GDM1 (cell line): ENCODE measurements around the gene RSU1.
"Not testable (repeated sequence)": the region's sequence is repeated elsewhere in the genome, so short reads cannot be mapped to it uniquely, and the experiment has no call there.

Experiments
- DNase-seq: peaks from one replicate; lab custom pipeline; 2025; lab: John Stamatoyannopoulos, UW

RSU1 gene

DNA sequence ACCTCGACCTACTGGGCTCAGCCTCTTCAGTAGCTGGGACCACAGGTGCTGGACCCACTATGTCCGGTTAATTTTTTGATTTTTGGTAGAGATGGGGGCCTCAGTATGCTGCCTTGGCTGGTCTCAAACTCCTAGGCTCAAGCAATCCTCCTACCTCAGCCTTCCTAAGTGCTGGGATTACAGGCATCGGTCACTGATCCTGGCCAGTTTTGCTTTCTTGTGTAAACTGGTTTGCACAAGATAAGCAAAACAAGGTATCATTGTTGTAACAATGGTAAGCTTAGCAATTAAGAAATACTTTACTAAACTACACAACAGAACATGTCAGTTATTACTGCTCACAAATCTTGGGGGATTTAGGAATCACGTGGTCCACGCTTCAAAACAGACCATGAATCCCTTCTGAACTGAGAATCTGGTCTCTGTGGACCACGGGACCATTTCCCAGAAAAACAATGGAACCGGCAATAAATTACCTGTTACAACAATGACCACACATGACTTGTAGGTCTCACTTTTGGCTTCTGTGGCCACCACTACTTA, 36.8 kb downstream of the RSU1 start:
- no peak for DNase-seq

DNA sequence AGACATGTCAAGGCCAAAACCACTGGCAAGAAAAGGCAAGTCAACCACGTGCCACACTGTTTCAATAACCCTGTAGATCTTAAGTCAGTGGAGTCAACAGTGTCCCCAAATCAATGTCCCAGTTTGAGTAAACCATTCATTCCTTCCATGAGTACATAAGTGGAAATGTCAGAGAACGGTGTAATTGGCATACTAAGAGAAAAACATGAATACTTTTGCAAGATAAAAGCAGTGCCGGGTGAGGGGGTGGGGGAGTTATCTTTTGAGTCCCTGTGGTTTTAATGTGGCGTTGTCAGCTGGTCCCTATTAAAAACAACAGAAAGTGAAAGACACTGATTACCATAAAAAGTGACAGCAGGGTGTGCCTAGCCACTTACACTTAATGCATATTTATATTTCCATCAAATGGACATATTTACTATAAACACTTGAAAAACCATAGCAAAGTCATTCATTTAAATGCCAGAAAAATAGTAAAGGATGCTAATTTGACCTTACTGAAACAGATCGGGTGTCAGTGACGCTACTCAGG, 37.8 kb downstream of the RSU1 start:
- no peak for DNase-seq

DNA sequence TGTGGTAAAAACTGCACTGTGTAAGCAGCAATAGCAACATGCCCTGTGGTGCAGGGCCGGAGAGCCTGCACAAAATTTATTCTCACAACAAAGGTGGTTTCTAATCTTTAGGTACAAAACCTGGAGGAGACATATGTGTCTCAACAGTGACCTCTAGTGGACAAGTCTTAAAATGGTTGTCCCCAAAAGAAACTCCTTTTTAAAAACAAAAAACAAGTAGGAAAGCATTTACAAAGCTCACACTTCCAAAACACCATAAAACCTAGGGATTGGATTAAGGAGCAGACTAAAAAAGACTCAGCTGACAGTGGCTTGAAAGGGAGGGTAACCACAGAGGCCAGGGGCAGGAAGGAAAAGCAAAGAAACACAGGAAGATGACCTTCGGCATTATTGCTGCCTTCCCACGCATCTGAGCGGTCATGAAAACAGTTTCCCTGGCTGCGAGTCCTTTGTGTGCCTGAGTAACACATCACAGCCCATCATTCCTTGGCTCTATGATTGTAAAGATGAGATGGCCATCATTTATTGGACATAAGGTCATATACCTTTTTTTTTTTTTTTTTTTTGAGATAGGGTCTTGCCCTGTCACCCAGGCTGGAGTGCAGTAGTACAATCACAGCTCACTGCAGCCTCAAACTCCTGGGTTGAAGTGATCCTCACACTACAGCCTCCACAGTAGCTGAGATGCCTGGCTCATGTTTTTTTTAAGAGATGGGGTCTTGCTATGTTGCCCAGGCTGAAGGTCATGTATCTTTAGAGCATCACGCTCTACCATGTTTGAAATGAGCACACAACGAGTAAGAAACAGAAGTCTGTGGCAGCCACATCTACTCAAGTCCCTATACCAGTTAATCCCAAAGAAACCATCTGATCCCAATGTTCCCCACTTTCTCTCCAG, 39.5 kb downstream of the RSU1 start:
- DNase-seq = no peak

DNA sequence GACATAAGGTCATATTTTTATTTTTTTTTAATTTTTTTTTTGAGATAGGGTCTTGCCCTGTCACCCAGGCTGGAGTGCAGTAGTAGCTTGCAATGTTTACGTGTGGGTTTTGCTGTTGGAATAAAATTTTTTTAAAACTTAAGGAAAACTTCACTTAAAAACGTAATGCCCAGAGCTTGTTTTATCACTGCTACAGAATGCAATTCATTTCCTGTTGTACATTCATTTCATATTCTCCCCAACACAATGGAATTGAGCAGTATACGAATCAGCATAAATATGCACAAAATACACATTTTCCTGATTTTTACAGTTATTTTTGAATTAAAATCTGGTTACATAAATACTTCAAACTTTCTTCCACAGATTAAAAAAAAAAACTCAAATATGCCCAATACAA, 40.3 kb downstream of the RSU1 start:
- no peak for DNase-seq

DNA sequence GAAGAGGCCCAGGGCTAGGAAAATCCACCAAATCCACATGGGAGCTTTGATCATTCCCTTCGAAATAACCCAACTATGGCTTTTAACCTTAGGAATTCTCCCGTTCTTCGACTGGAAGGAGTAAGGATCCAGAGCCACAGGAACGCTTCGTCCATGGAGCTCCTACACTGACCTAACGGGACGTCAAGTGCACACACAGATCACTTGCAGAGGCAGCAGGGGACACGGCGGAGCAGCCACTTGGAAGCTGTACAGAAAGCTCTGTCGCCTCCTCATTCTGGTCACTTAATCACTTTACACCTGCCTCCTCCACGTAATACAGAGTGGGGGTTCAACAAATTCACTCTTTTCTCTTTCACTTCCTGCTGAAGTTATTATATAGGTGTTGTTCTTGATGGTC, 43.9 kb downstream of the RSU1 start:
- DNase-seq = no peak

DNA sequence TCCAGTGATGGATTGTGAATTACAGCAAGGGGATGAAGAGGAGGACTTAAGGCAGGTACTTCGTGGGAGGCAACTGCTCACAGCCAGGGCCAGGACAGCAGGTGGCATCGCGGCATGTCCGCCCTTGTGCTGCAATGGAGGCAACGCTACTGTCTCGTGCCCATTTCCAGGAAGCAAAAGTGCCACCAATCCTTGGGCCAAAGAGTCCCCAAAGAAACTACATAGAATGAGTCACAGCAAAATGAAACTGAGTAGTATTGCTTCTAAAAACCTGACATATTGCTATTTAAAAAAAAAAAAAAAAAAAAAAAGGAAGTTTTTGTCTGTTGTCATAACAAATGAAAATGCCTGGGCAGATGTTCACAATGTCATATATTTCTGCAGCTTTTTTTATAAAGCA, 46.6 kb downstream of the RSU1 start:
- no peak for DNase-seq

DNA sequence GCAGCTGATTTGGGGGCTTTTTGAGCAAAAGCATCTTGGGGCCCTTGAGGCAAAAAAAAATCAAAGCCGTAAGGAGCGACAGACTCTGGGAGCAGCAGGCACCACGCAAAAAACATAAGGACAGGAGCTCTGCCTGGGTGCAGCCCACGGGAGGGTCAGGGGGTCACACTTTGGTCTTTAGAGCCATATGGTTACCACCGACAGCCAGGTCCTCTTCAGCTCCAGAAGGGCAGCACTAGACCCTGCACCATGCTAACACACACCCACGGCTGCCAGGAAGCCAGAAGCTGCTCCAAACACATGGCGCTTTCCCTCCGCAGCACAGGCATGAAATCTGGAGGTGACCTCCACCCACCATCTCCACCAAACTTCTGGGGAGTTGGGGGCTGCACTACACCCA, 47.1 kb downstream of the RSU1 start:
- no peak for DNase-seq

DNA sequence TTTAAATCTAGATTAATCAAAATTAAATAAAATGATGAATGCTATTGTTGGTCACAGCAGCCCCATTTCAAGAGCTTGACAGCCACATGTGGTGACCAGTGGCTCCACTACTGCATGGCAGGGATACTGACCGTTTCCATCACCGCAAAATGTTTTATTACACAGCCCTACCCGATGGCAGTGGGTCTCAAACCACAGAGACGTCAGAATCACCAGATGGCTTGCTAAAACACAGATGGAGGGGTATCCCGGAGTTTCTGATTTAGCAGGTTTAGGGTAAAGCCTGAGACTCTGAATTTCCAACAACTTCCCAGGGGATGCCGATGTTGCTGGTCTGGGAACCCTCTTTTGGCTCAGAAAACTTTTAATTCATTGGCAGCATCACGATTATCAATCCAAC, 47.9 kb downstream of the RSU1 start:
- no peak for DNase-seq

DNA sequence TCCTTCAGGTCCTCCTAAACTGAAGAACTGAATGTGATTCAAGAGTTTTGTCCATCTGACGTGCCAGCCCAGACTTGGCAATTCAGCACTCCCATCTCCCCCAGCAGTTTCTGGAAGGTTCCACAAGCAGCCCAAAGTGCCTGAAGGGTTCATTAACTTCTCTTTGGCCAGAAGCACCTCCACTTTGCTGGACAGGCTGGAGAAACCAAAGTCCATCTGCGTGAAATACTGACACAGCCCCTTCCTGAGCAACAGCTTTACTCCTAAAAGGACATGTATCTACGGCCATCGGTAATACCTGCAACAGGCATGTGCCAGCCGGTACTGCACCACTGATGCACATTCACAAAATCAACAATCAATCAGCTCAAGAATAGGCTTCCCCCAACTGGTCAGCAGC, 48.5 kb downstream of the RSU1 start:
- no peak for DNase-seq

DNA sequence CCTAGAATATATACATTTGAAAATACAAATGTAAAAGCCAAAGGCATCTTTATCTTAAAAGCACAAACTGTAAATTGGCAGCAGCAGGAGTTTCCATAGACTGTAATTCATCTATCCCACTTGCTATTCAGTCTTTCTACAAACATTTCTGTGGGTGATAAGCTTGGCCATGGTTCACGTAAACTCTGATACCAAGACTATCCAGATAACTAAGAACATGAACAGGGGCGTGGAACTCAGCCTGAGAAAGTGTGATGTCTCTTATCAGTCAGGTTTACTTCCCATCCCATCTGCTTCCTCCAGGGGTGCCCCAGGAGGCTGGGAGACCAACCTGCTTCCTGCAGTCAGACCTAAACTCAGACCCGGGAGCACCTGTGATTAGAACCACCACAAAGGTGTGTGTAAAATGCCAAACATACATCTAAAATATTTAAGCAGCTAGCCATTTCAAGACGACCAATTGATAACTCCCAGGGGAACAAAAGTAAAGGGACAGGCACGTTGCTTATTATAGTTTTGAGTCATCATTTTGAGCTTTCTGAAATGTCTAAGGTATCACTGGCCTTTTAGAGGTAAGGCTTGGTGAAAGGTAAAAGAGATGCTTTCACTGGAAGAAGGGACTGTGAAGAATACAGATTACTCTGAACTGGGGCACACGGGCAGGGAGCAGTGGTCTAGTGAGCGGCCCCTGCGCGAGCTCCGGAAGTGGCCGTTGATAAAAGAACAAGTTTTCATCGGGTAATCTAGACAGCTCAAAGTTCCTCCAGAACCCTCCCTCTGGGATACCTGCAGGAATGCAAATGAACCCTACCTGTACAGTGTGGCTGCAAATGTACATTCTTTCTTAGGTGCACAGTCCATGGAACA, 51.5 kb downstream of the RSU1 start:
- DNase-seq = no peak

DNA sequence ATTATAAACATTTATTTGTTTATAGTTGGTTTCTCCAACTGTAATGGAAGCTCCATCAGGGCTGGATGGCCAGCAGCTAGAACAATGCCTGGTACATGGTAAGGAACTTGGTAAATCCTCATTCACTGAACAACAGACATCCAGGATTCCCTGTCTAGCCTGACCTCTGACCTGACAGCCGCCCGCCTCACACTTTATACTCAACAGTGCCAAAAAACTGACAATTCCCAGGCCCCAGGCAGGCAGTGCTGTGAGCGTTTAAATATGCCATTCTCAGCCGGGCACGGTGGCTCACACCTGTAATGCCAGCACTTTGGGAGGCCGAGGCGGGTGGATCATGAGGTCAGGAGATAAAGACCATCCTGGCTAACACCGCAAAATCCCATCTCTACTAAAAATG, 55.9 kb downstream of the RSU1 start:
- DNase-seq = no peak

DNA sequence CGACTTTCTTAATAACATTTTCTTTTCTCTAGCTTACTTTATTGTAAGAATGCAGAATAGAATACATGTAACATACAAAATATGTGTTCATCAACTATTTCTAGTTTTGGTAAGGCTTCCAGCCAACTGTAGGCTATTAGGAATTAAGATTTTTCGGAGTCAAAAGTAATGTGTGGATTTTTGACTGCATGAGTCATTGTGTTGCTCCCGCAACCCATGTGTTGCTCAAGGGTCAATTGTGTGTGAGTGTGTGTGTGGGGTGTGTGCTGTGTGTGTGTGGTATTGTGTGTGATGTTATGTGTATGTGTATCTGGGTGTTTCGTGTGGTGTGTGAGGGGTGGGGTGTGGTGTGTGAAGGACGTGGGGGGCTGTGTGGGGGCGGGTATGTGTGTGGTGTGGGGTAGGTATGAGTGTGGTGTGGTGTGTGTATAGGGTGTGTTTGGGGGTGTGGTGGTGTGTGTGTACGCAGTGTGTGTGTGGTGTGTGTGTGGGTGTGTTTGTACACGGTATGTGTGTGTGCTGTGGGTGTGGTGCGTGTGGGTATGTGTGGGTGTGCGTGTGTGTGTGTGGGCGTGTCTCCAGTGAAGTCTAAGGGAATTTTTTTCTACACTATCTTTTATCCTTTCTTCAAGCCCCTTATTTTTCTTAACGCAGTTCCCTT, 60.5 kb downstream of the RSU1 start:
- no peak for DNase-seq

DNA sequence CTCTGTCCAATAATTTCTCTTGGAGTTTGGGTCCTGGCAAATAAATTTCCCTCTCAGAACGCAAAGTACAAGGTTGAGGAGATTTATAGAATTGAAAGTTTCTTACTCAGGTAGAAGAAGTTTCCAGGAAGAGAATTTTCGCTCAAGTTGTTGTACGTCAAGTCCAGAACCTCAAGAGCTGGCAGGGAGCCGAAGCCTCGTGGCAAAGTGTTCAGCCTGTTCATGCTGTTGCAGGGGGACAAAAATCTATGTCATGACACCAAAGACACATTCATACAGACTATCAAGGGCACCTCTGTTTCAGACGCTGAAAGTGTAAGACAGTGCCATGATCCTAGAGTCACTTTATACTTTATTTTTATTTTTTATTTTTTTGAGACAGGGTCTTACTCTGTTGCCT, 62.5 kb downstream of the RSU1 start:
- no peak for DNase-seq

DNA sequence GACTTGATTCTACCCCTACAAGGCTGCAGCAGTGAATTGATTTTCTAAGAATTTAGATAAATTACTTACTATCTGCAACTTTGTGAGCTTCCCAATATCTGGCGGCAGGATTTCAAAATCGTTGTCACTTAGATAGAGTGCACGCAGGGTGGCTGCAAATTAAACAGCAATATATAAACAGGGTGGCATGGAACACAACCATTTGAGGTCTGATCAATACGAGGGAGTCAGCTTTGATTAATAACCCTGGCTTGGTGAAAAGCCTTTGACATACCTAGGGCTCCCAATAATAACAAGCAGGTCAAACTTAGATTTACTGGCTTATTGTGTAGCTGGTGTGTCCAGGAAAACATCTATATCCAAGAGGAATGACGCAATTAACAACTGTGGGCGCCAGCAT, 64.4 kb downstream of the RSU1 start:
- DNase-seq = not testable (repeated sequence)

DNA sequence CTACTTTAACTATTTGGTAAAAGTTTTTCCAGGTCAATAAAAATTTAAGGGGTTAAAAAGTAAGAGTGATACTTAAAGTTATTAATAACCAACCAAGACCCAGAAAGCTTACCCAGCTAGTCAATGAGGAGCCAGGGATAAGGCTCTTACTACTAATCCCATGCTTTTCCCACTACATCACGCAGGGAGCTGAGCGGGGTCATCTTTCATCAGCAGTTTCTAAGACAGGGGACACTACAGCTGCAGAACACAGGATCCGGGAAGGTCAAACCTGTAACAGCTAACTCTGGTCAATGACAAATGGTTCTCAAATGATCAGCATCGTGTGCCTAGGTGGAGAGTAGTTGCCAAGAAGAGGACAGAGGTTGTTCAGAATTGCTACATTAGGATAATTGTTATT, 65.1 kb downstream of the RSU1 start:
- no peak for DNase-seq

DNA sequence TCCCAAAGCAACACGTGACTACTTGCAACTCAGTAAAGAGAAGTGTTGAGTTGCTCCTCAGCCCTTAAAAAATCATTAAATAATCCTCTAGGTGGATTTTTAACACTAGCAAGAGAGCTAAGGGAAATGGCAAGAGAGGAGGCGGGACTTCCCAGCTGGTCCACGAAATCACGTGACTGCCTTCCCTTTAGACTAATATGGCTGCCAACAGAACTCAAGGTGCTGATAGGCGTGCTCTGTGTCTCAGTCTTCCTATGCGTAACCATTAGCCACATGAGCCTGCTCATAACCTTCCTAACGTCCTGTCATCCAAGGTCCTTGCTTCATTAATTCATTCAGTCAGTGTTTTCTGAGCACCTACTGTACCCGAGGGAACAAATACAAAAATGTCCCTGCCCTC, 66.0 kb downstream of the RSU1 start:
- no peak for DNase-seq

DNA sequence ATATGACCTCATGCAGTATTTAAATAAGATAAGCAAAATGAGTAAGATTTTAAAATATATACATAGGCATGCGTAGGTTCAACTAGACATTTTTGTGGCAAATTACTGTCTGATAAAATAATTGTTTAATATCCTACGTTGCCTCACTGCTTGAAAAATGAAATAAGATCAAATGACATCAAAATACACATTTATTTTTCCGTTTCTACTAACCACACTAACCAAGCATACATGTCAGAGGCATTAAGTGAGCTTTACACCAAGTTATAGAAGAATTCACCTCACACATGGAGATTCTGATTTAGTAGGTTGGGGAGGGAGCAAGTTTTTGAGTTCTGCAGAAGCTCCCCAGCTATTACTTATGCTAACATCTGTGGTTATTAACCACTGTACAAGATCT, 66.8 kb downstream of the RSU1 start:
- DNase-seq = no peak

DNA sequence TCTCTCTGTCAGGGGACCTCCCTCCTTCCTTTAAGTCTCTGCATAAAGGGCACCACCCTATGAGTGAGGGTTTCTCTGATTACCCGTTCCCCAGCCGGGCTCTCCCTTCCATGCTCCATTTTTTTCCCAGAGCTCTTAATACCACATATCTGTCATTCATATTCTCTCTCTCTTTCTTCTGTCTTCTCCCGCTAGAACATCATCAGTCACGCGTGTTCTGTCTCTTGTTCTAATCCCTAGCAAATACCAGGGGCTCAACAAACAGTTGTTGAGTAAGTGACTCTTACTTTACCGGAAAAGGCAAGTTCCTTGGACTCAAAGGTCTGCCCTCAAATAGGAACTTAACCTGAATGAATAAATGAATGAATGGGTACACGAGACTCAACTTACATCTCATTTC, 68.5 kb downstream of the RSU1 start:
- no peak for DNase-seq

DNA sequence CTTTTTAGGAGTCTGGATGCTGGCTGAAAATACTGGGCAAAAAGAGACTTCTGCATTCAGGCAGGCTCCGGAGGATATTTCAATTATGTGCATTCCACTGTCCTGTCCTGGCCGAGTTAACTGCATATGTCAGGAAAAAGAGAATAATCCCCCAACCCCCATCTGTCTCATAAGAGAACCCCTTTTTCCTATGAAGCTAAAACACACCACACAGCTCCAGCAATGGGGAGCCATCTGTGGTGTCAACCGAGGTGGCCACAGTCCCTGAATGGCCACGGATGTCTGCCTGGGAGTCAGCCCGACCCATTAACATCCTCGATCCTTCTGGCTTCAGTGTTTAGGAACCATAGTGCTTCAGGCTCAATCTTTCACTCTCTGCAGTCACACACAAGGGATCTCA, 70.4 kb downstream of the RSU1 start:
- no peak for DNase-seq

DNA sequence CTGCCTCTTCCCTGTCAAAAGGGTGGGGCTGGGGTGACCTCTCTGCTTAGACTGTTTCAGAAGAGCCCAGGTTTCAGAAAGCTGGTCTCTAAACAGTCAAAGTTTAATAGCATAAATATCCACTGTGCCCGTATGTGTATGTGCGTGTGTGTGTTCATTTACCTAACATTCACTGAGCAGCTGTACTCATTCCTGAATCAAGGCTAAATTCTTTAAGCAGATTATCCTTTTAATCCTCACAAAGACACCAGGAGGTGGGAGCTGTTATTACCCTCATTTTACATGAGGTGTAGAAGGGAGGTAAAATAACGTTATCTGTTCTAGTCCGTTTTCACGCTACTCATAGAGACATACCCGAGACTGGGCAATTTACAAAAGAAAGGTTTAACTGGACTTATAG, 72.2 kb downstream of the RSU1 start:
- DNase-seq = no peak

DNA sequence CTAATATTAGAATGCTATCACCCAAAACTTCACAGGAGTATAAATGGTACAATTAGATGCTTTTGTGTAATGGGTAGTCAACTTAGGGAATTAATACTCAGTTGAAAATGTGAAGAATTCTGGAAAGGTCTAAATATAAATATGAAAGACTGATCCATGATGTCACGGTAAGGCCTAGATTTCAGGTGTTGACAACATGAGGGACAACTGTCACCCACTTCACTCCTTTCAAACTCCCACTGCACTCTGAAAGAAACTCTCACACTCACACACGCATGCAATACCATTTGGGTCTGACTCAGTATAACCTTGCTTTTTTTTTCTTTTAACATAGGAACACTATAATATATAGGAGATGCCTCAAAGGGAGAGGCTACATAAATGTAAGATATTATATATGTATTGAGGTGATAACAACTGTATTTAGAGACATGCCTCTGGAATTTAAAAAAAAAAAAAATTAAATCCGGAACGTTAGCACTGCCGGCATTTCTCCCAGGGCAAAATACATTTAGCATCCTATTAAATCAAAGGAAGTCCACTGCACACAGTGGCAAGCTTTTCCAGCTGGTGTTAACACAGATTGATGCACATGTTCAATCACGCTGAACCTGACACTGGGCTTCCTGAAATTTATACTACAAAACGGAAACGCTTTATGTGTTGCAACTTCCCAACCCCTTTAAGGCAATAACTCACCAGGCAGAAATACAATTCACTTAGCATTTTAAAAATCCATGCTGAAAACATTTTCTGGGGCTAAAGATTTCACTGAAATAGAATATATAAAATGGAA, 74.9 kb downstream of the RSU1 start:
- no peak for DNase-seq
